HepG2 (cell line): ENCODE measurements around the gene BEGAIN. TPM values are rescaled to one million over a fixed set of nuclear protein-coding genes. Genes with fewer than 3 reads are reported as not detected.

ENCODE experiments used
- ATAC-seq: fragments of 200-7000 bp; cut with Tn5 transposase; 3 replicates; pipeline ENCODE4 v1.9.1; 2020; ENCODE audit warnings: mild to moderate bottlenecking, moderate library complexity
- BruUV-seq: library from RNA; stranded (reverse); fragments of 400-500 nt; replicated peaks from 2 replicates; lab custom pipeline; 2021; lab: Mats Ljungman, UMichigan
- CTCF ChIA-PET: fragments of 300-600 bp; formaldehyde crosslinking; extraction: SDS; loops from one replicate; lab custom pipeline; 2021; ENCODE audit warnings: low total read pairs, inconsistent platforms, low intra/inter-chr PET ratio; lab: Yijun Ruan, JAX
- POLR2A ChIA-PET: fragments of 350-600 bp; sonication (Branson Sonifier 250); formaldehyde crosslinking; loops from one replicate; lab custom pipeline; 2020; ENCODE audit warnings: antibody characterized with exemption, inconsistent platforms; lab: Yijun Ruan, JAX
- DNase-seq: peaks from one replicate; pipeline ENCODE4 v3.0.0-alpha.2; 2015; ENCODE audit warnings: low spot score
- FAIRE-seq: peaks from 3 replicates; lab custom pipeline; 2011; peaks lifted over from hg19 to GRCh38; lab: Jason Lieb, UNC
- H2AFZ ChIP-seq: one replicate; pipeline ENCODE4 v1.6.1; 2011; ENCODE audit warnings: low read length, inconsistent platforms
- H3K27ac ChIP-seq: fragments of 300-600 bp; 3 replicates; pipeline ENCODE4 v1.8.0; 2011; ENCODE audit warnings: mixed run types, mild to moderate bottlenecking, mixed read lengths, low read length, inconsistent platforms; ENCODE audit not compliant: insufficient read depth; ENCODE audit errors: extremely low read length
- H3K27me3 ChIP-seq, 2 experiments: fragments of 200-600 bp in 1 of 2; 2 replicates in 1 of 2; 3 replicates in 1 of 2; pipeline versions ENCODE4 v1.6.0 to v1.8.0; 2011; ENCODE audit warnings: low read length in 2 of 2, mild to moderate bottlenecking in 2 of 2, moderate library complexity in 2 of 2, inconsistent platforms in 1 of 2; ENCODE audit not compliant: insufficient read depth in 2 of 2, control insufficient read depth in 1 of 2
- H3K36me3 ChIP-seq, 2 experiments: fragments of 200-600 bp in 1 of 2; replicated peaks in 1 of 2; 2 replicates in 1 of 2; 3 replicates in 1 of 2; pipeline versions ENCODE4 v1.5.1 to v1.8.0; 2011; ENCODE audit warnings: low read length in 2 of 2, inconsistent platforms in 1 of 2; ENCODE audit not compliant: insufficient read depth in 2 of 2, control insufficient read depth in 1 of 2
- H3K4me1 ChIP-seq: 2 replicates; pipeline ENCODE4 v1.5.1; 2012; ENCODE audit warnings: low read length, inconsistent platforms; ENCODE audit not compliant: insufficient read depth
- H3K4me2 ChIP-seq: 2 replicates; pipeline ENCODE4 v1.6.0; 2011; ENCODE audit warnings: low read depth, low read length, inconsistent platforms
- H3K4me3 ChIP-seq, 3 experiments: fragments of 200-600 bp in 1 of 3; sonication (generic), shearing (Covaris generic) in 1 of 3; replicated peaks in 1 of 3; 2 replicates each; pipeline ENCODE4 v1.5.1; 2011 to 2016; ENCODE audit warnings: low read length in 3 of 3, inconsistent platforms in 2 of 3, low read depth in 2 of 3, mild to moderate bottlenecking in 2 of 3, control low read depth in 1 of 3, mixed read lengths in 1 of 3; ENCODE audit not compliant: insufficient read depth in 1 of 3
- H3K79me2 ChIP-seq: one replicate; pipeline ENCODE4 v1.6.1; 2011; ENCODE audit warnings: low read length, inconsistent platforms; ENCODE audit not compliant: insufficient read depth
- H3K9ac ChIP-seq: 2 replicates; pipeline ENCODE4 v1.6.0; 2011; ENCODE audit warnings: mild to moderate bottlenecking, low read depth, low read length, inconsistent platforms; ENCODE audit not compliant: insufficient read depth
- H3K9me3 ChIP-seq: 2 replicates; pipeline ENCODE4 v1.5.1; 2012; ENCODE audit warnings: mild to moderate bottlenecking, low read length
- H4K20me1 ChIP-seq: 2 replicates; pipeline ENCODE4 v1.6.0; 2011; ENCODE audit warnings: inconsistent platforms, mild to moderate bottlenecking, low read length, moderate library complexity; ENCODE audit not compliant: insufficient read depth
- CC2D1A ChIP-seq: sonication (generic); formaldehyde crosslinking; IDR thresholded peaks from 2 replicates; pipeline ENCODE4 v1.8.1; 2023; ENCODE audit warnings: mild to moderate bottlenecking, missing genetic modification reagents
- FOXK1 ChIP-seq: sonication (generic); formaldehyde crosslinking; IDR thresholded peaks from 2 replicates; pipeline ENCODE4 v1.4.0; 2020; ENCODE audit warnings: low read depth, missing genetic modification reagents, borderline replicate concordance
- GMEB1 ChIP-seq: sonication (generic); formaldehyde crosslinking; IDR thresholded peaks from 2 replicates; pipeline ENCODE4 v1.5.1; 2020; ENCODE audit warnings: missing genetic modification reagents, mild to moderate bottlenecking, borderline replicate concordance
- HOXA7 ChIP-seq: sonication (generic); formaldehyde crosslinking; IDR thresholded peaks from 2 replicates; pipeline ENCODE4 v1.8.1; 2022; ENCODE audit warnings: mild to moderate bottlenecking, missing genetic modification reagents, moderate library complexity
- MIER3 ChIP-seq: IDR thresholded peaks from 2 replicates; pipeline ENCODE4 v1.6.1; 2016; ENCODE audit warnings: missing compliant biosample characterization, borderline replicate concordance
- MNT ChIP-seq: fragments of 450-650 bp; IDR thresholded peaks from 2 replicates; pipeline ENCODE4 v1.6.1; 2016
- MTA1 ChIP-seq: sonication (generic); formaldehyde crosslinking; IDR thresholded peaks from 2 replicates; pipeline ENCODE4 v1.4.0; 2020; ENCODE audit warnings: missing genetic modification reagents, mild to moderate bottlenecking, borderline replicate concordance
- PAF1 ChIP-seq: IDR thresholded peaks from 2 replicates; pipeline ENCODE4 v1.6.1; 2016; ENCODE audit warnings: missing genetic modification reagents, missing compliant biosample characterization
- POLR2AphosphoS5 ChIP-seq: IDR thresholded peaks from 2 replicates; pipeline ENCODE4 v1.6.1; 2012; ENCODE audit warnings: low read depth, low read length
- ZNF329 ChIP-seq: sonication (generic); formaldehyde crosslinking; IDR thresholded peaks from 2 replicates; pipeline ENCODE4 v1.9.0; 2021; ENCODE audit warnings: low read depth, mild to moderate bottlenecking, missing genetic modification reagents
- ZNF432 ChIP-seq: sonication (generic); formaldehyde crosslinking; IDR thresholded peaks from 2 replicates; pipeline ENCODE4 v1.5.0; 2020; ENCODE audit warnings: missing genetic modification reagents, mild to moderate bottlenecking, borderline replicate concordance
- ZNF576 ChIP-seq: sonication (generic); formaldehyde crosslinking; IDR thresholded peaks from 2 replicates; pipeline ENCODE4 v1.4.0; 2020; ENCODE audit warnings: mild to moderate bottlenecking, missing genetic modification reagents
- WGBS: methylation state at CpG from one replicate; pipeline ENCODE4 v1.1.6; 2017; ENCODE audit warnings: low lambda C conversion rate; 5-methylcytosine and 5-hydroxymethylcytosine counted together
- in situ Hi-C: cut with HindIII; loops from 2 replicates; pipeline ENCODE4 v1.10.0; 2017; ENCODE audit warnings: low pct_unique_long_range_greater_than_20kb; ENCODE audit not compliant: extremely low pct_ligation_motif_present
- intact Hi-C: fragments of 100-400 bp; cut with micrococcal nuclease; formaldehyde crosslinking; loops from one replicate; pipeline ENCODE4 v1.10.0; 2022; ENCODE audit not compliant: unreplicated experiment
- polyA plus RNA-seq, 8 experiments: library from polyadenylated mRNA; depleted of rRNA in 3 of 8; stranded (reverse) in 7 of 8; unstranded in 1 of 8; fragments of >200 nt; fragmentation: Illumina TruSeq in 4 of 8; extraction: Trizol in 4 of 8; gene quantifications; 2 replicates each; pipeline versions ENCODE4 v1.2.1 to v1.2.3, GENCODE V29; 2011 to 2016; ENCODE audit warnings: low read depth in 4 of 8, missing spikeins in 1 of 8, mixed read lengths in 1 of 8; ENCODE audit not compliant: insufficient read depth in 1 of 8
- total RNA-seq, 5 experiments: library from RNA; depleted of rRNA; stranded (reverse); fragments of >200 nt; fragmentation: Illumina TruSeq; extraction: Trizol; gene quantifications; 2 replicates each; pipeline ENCODE4 v1.2.3, GENCODE V29; 2016; ENCODE audit warnings: low read depth in 1 of 5

Gene BEGAIN
- total and polyA plus RNA-seq, 2 of the 13 experiments (the other 11 are each of a cell fraction or from before 2014, with no cell fraction given) = not detected

GRCh38 chr14:100606687-100607610, 19.7 kb upstream of the BEGAIN start:
- no TSS peak for BruUV-seq
- TF ChIP-seq ZNF432 = no peak
- peak; percentile 94 for TF ChIP-seq ZNF329 (CRISPR knock-in tag)
- H3K9me3 ChIP-seq = no peaks in the 10 kb centered on the region
- intact Hi-C loops = no loop called here
- H3K4me1 ChIP-seq = no peaks in the 10 kb centered on the region
- no peak overlapping the region for H2AFZ ChIP-seq
- DNase-seq (no peak), FAIRE-seq (no peak), ATAC-seq (no peak)
- H3K27ac ChIP-seq = no peak overlapping the region
- H4K20me1 ChIP-seq = no peaks in the 10 kb centered on the region
- no peak overlapping the region for H3K4me3 ChIP-seq
- CTCF ChIA-PET = no interaction called here
- no peaks in the 10 kb centered on the region for H3K79me2 ChIP-seq
- no peaks in the 10 kb centered on the region for H3K36me3 ChIP-seq
- H3K9ac ChIP-seq = no peak overlapping the region
- H3K27me3 ChIP-seq = peaks cover 5 to 53% of the 10 kb centered on the region in 2 experiments; a peak in 4 of 5 replicates
- POLR2A ChIA-PET = no interaction called here
- in situ Hi-C loops = no loop called here
- 44% methylated on average over 6 of the region's 15 CpGs for WGBS
- no peak overlapping the region for H3K4me2 ChIP-seq

- no peaks in the 10 kb centered on the region for H3K4me1 ChIP-seq
- no peaks in the 10 kb centered on the region for H4K20me1 ChIP-seq
- no peak overlapping the region for H3K27ac ChIP-seq
- H3K27me3 ChIP-seq = peaks cover 5 to 53% of the 10 kb centered on the region in 2 experiments; a peak in 4 of 5 replicates
- no peak overlapping the region for H3K9ac ChIP-seq
- intact Hi-C loops = no loop called here
- no peaks in the 10 kb centered on the region for H3K9me3 ChIP-seq
- no peak overlapping the region for H2AFZ ChIP-seq
- FAIRE-seq (no peak), ATAC-seq (no peak), DNase-seq (no peak)
- in situ Hi-C loops = no loop called here
- no peak overlapping the region for H3K4me2 ChIP-seq
- BruUV-seq = no TSS peak
- no peak overlapping the region for H3K4me3 ChIP-seq
- ChIA-PET POLR2A (no interaction called here), CTCF (no interaction called here)
- no peaks in the 10 kb centered on the region for H3K36me3 ChIP-seq
- H3K79me2 ChIP-seq = no peaks in the 10 kb centered on the region
- WGBS = 48% methylated on average over 18 of the region's 29 CpGs
- TF ChIP-seq GMEB1 (CRISPR knock-in tag) = no peak
- no peak for TF ChIP-seq MNT
- TF ChIP-seq CC2D1A = no peak
- no peak for TF ChIP-seq MTA1 (CRISPR knock-in tag)
- TF ChIP-seq PAF1 (CRISPR knock-in tag) = no peak
- TF ChIP-seq FOXK1 (CRISPR knock-in tag) = no peak
- no peak for TF ChIP-seq POLR2AphosphoS5
- TF ChIP-seq MIER3 (CRISPR knock-in tag) = no peak
- no peak for TF ChIP-seq HOXA7 (CRISPR knock-in tag)
- no peak for TF ChIP-seq ZNF576 (CRISPR knock-in tag)
Observed at GRCh38 chr14:100605706-100606686, 18.8 kb upstream of the BEGAIN start.
